ENCODE results near the gene CAMKK1. TPM values are rescaled to one million over a fixed set of nuclear protein-coding genes. Genes with fewer than 3 reads are reported as not detected.

Gene CAMKK1
- total RNA-seq, 1 donor from 2014 or later = 3.8 TPM

DNA sequence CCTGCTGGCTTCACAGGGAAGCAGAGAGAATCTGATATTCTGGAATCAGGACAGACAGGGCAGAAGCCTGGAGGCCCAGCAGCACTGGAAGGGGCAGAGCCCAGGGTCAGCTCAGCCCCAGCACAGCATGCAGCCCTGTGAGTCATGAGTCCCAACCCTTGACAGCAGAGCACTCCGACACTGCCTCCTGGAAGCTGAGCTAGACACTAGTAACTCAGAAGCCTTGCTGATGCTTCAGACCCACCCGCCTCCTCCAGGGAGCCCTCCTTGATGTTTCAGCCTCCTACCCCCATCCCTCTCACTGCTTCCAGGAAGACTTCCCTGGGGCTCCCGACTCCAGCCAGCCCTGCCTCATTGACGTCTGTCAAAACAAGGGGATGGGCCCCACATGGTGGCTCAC is 6.9 kb downstream of the CAMKK1 start:
- peak overlapping the region; percentile 57 for H3K9ac ChIP-seq (ENCODE audit: low read length)
- H3K27me3 Mint-ChIP-seq (ENCODE audit: low read depth, unreplicated experiment) = no peaks in the 10 kb centered on the region
- H3K36me3 ChIP-seq (ENCODE audit: insufficient read depth, low read length) = peaks cover 4% of the 10 kb centered on the region
- peak; percentile 45 for FAIRE-seq
- H3K79me2 ChIP-seq (ENCODE audit: insufficient read depth, low read length) = peaks cover 24% of the 10 kb centered on the region
- H4K20me1 ChIP-seq (ENCODE audit: insufficient read depth, low read length) = peaks cover 9% of the 10 kb centered on the region
- H3K4me2 ChIP-seq (ENCODE audit: low read length) = peak overlapping the region; percentile 54
- H3K4me3 ChIP-seq (ENCODE audit: insufficient read depth, low read depth, low read length) = no peak overlapping the region
- H3K4me1 Mint-ChIP-seq (ENCODE audit: low read depth, unreplicated experiment) = peaks cover 30% of the 10 kb centered on the region
- peak overlapping the region; percentile 38 for H3K27ac ChIP-seq (ENCODE audit: low read depth, low read length)
- no peaks in the 10 kb centered on the region for H3K9me3 ChIP-seq (ENCODE audit: insufficient read depth, low read depth, low read length)
- no peak overlapping the region for H3K4me3 Mint-ChIP-seq (ENCODE audit: unreplicated experiment)
- H3K4me1 ChIP-seq (ENCODE audit: insufficient read depth, low read length) = peaks cover 49% of the 10 kb centered on the region
- no peak for TF ChIP-seq EZH2 (IDR thresholded peaks at IDR 0.05; ENCODE audit: insufficient read depth, low read length)
- TF ChIP-seq, protein P1, sequence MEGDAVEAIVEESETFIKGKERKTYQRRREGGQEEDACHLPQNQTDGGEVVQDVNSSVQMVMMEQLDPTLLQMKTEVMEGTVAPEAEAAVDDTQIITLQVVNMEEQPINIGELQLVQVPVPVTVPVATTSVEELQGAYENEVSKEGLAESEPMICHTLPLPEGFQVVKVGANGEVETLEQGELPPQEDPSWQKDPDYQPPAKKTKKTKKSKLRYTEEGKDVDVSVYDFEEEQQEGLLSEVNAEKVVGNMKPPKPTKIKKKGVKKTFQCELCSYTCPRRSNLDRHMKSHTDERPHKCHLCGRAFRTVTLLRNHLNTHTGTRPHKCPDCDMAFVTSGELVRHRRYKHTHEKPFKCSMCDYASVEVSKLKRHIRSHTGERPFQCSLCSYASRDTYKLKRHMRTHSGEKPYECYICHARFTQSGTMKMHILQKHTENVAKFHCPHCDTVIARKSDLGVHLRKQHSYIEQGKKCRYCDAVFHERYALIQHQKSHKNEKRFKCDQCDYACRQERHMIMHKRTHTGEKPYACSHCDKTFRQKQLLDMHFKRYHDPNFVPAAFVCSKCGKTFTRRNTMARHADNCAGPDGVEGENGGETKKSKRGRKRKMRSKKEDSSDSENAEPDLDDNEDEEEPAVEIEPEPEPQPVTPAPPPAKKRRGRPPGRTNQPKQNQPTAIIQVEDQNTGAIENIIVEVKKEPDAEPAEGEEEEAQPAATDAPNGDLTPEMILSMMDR (IDR thresholded peaks at IDR 0.05; ENCODE audit: insufficient read depth, low read depth, low read length) = no peak
- H3K27ac Mint-ChIP-seq (ENCODE audit: unreplicated experiment) = peak overlapping the region; percentile 47
- H3K9me3 Mint-ChIP-seq (ENCODE audit: unreplicated experiment) = no peaks in the 10 kb centered on the region
- peak; percentile 38 for DNase-seq (ENCODE audit: low read depth)
- H3K36me3 Mint-ChIP-seq (ENCODE audit: low read depth, unreplicated experiment) = peaks cover 8% of the 10 kb centered on the region
- H3K27me3 ChIP-seq (ENCODE audit: insufficient read depth, low read length) = no peaks in the 10 kb centered on the region
- peak overlapping the region; percentile 30 for H2AFZ ChIP-seq (ENCODE audit: low read depth, low read length)

DNA sequence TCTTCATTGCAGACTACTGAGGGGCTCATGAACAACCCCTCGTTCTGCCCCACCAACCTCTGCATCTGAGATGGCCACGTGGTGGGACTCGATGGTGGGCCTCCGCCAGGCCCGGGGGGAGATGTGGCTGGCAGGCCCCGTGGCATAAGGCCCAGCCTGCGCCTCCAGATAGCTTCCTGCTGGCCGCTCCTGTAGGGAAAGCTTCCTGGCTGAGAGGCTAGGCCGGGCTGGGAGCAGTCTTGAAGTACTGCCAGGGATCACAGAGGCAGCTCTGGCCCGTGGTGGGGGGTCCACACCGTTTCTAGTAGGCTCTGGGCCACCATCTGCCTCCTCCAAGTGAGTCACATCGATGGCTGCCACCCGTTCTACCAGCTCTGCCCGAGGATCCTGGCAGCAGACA is 7.6 kb downstream of the CAMKK1 start:
- H3K4me3 Mint-ChIP-seq (ENCODE audit: unreplicated experiment) = no peak overlapping the region
- peaks cover 9% of the 10 kb centered on the region for H4K20me1 ChIP-seq (ENCODE audit: insufficient read depth, low read length)
- no peak for TF ChIP-seq EZH2 (IDR thresholded peaks at IDR 0.05; ENCODE audit: insufficient read depth, low read length)
- TF ChIP-seq, protein P1 (IDR thresholded peaks at IDR 0.05; ENCODE audit: insufficient read depth, low read depth, low read length) = no peak
- no peak overlapping the region for H2AFZ ChIP-seq (ENCODE audit: low read depth, low read length)
- H3K27ac Mint-ChIP-seq (ENCODE audit: unreplicated experiment) = no peak overlapping the region
- no peaks in the 10 kb centered on the region for H3K9me3 Mint-ChIP-seq (ENCODE audit: unreplicated experiment)
- peak overlapping the region; percentile 54 for H3K4me2 ChIP-seq (ENCODE audit: low read length)
- no peaks in the 10 kb centered on the region for H3K9me3 ChIP-seq (ENCODE audit: insufficient read depth, low read depth, low read length)
- FAIRE-seq = no peak
- H3K4me1 Mint-ChIP-seq (ENCODE audit: low read depth, unreplicated experiment) = peaks cover 25% of the 10 kb centered on the region
- no peaks in the 10 kb centered on the region for H3K27me3 ChIP-seq (ENCODE audit: insufficient read depth, low read length)
- H3K4me1 ChIP-seq (ENCODE audit: insufficient read depth, low read length) = peaks cover 42% of the 10 kb centered on the region
- H3K9ac ChIP-seq (ENCODE audit: low read length) = peak overlapping the region; percentile 57
- DNase-seq (ENCODE audit: low read depth) = no peak
- H3K4me3 ChIP-seq (ENCODE audit: insufficient read depth, low read depth, low read length) = no peak overlapping the region
- peaks cover 8% of the 10 kb centered on the region for H3K36me3 Mint-ChIP-seq (ENCODE audit: low read depth, unreplicated experiment)
- H3K36me3 ChIP-seq (ENCODE audit: insufficient read depth, low read length) = peaks cover 4% of the 10 kb centered on the region
- no peaks in the 10 kb centered on the region for H3K27me3 Mint-ChIP-seq (ENCODE audit: low read depth, unreplicated experiment)
- peak overlapping the region; percentile 38 for H3K27ac ChIP-seq (ENCODE audit: low read depth, low read length)
- peaks cover 20% of the 10 kb centered on the region for H3K79me2 ChIP-seq (ENCODE audit: insufficient read depth, low read length)

DNA sequence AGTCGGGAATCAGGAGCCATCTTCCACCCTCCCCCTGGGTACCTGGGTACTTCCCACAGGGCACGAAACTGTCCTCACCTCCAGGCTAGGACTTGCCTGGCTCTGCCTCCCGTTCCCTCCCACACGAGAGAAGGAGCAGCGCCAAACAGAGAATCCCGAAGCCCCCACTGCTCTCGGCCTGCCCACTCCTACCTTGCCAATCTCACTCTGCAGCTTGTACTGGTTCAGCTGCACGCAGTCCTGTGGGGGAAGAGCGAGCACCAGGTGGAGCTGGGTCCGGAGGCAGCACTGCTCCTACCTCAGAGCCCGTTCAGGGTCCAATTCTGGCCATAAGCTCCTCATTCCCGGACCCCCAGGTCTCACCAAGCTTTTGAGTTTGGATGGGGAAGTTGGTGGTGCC is 8.7 kb downstream of the CAMKK1 start:
- Histone ChIP-seq H3K27me3 (ENCODE audit: insufficient read depth, low read length) (no peaks in the 10 kb centered on the region), H2AFZ (ENCODE audit: low read depth, low read length) (no peak overlapping the region), H3K4me1 (ENCODE audit: insufficient read depth, low read length) (peaks cover 38% of the 10 kb centered on the region), H3K79me2 (ENCODE audit: insufficient read depth, low read length) (peaks cover 16% of the 10 kb centered on the region), H3K36me3 (ENCODE audit: insufficient read depth, low read length) (peaks cover 4% of the 10 kb centered on the region), H3K4me3 (ENCODE audit: insufficient read depth, low read depth, low read length) (no peak overlapping the region), H3K9me3 (ENCODE audit: insufficient read depth, low read depth, low read length) (no peaks in the 10 kb centered on the region), H3K27ac (ENCODE audit: low read depth, low read length) (no peak overlapping the region), H3K4me2 (ENCODE audit: low read length) (no peak overlapping the region), H3K9ac (ENCODE audit: low read length) (no peak overlapping the region), H4K20me1 (ENCODE audit: insufficient read depth, low read length) (peaks cover 9% of the 10 kb centered on the region)
- Mint-ChIP-seq H3K4me1 (ENCODE audit: low read depth, unreplicated experiment) (peaks cover 26% of the 10 kb centered on the region), H3K36me3 (ENCODE audit: low read depth, unreplicated experiment) (peaks cover 8% of the 10 kb centered on the region), H3K4me3 (ENCODE audit: unreplicated experiment) (no peak overlapping the region), H3K27ac (ENCODE audit: unreplicated experiment) (no peak overlapping the region), H3K9me3 (ENCODE audit: unreplicated experiment) (no peaks in the 10 kb centered on the region), H3K27me3 (ENCODE audit: low read depth, unreplicated experiment) (no peaks in the 10 kb centered on the region)
- FAIRE-seq (no peak), DNase-seq (ENCODE audit: low read depth) (no peak)
- TF ChIP-seq, protein P1 (IDR thresholded peaks at IDR 0.05; ENCODE audit: insufficient read depth, low read depth, low read length) = no peak
- TF ChIP-seq EZH2 (IDR thresholded peaks at IDR 0.05; ENCODE audit: insufficient read depth, low read length) = no peak

Data from astrocyte (in vitro differentiated cells and primary cell).